Measurements from ENCODE around the gene ATP9A. TPM values are rescaled to one million over a fixed set of nuclear protein-coding genes. Genes with fewer than 3 reads are reported as not detected.
A peak's percentile ranks its signal among the peaks of the same experiment; 100 is the strongest.

Gene ATP9A
- total and polyA plus RNA-seq, 2 donors (not counting 3 experiments of a cell fraction or from before 2014, with no cell fraction given), result 20.9 to 41.5 TPM

DNA sequence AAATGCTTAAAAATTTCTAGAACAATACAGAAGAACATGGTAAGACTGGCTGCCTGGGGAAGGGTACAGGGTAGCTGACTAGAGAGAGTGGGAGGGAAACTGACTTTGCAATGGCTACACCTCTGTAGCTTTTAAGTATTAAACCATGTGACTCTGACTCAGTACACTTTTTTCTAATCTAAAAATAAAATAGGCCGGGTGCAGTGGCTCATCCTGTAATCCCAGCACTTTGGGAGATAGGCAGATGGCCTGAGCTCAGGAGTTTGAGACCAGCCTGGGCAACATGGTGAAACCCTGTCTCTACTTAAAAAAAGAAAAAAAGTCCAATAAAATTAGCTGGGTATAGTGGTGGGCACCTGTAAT lies 18.5 kb downstream of the ATP9A start:
- dilution Hi-C loops (cut with MboI; ENCODE audit: extremely low pct_ligation_motif_present, low sequenced_read_pairs) (no loop called here), intact Hi-C loops (cut with micrococcal nuclease) (loop anchor here (5.0 kb wide), 1 partner anchor 183 kb away; no protein-coding TSS in a partner anchor)
- DNase-seq (ENCODE audit: low read depth, low spot score) (peak; percentile 21), FAIRE-seq (no peak)
- no peaks in the 10 kb centered on the region for H4K20me1 ChIP-seq (replicated peaks; ENCODE audit: control insufficient read depth, extremely low read depth, insufficient read depth, low read length)
- no peaks in the 10 kb centered on the region for H3K9me1 ChIP-seq (replicated peaks; ENCODE audit: control insufficient read depth, extremely low read depth, insufficient read depth, low read length)
- H3K4me2 ChIP-seq (ENCODE audit: insufficient read depth, low read length), result no peak overlapping the region
- H3K79me2 ChIP-seq (ENCODE audit: control insufficient read depth, insufficient read depth, low read length), result peaks cover 14% of the 10 kb centered on the region
- no peaks in the 10 kb centered on the region for H3K36me3 ChIP-seq (ENCODE audit: control insufficient read depth in 2 of 2, extremely low read depth in 1 of 2, insufficient read depth in 2 of 2, low read length in 2 of 2)
- no peak overlapping the region for H3K4me3 ChIP-seq (replicated peaks in 1 of 3; ENCODE audit: insufficient read depth in 1 of 3, low read depth in 1 of 3, low read length in 3 of 3)
- TF ChIP-seq FOS (IDR thresholded peaks at IDR 0.05; ENCODE audit: borderline replicate concordance, insufficient read depth, low read length) (no peak), EZH2 (IDR thresholded peaks at IDR 0.05; ENCODE audit: borderline replicate concordance, low read depth, low read length, severe bottlenecking) (no peak), POLR2A (IDR thresholded peaks at IDR 0.05; ENCODE audit: low read depth, low read length) (no peak), MYC (IDR thresholded peaks at IDR 0.05; ENCODE audit: low read depth, low read length) (no peak)
- TF ChIP-seq, protein P1, sequence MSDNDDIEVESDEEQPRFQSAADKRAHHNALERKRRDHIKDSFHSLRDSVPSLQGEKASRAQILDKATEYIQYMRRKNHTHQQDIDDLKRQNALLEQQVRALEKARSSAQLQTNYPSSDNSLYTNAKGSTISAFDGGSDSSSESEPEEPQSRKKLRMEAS (IDR thresholded peaks at IDR 0.05; ENCODE audit: insufficient read depth, insufficient read length), result no peak
- H3K27me3 ChIP-seq (ENCODE audit: control insufficient read depth in 2 of 2, insufficient read depth in 2 of 2, low read length in 2 of 2), result no peaks in the 10 kb centered on the region
- POLR2A ChIA-PET, result no interaction called here
- H3K9me3 ChIP-seq (replicated peaks; ENCODE audit: control insufficient read depth, insufficient read depth, low read length), result no peaks in the 10 kb centered on the region
- H3K27ac ChIP-seq (ENCODE audit: insufficient read depth, low read depth, low read length), result peak overlapping the region; percentile 35
- CTCF ChIA-PET, result interaction anchor here (0.7 to 2.6 kb wide), 8 partner anchors 8 to 311 kb away, joined by 3 to 19 read pairs (median 4); no protein-coding TSS in a partner anchor
- H2AFZ ChIP-seq (ENCODE audit: low read depth, low read length), result no peak overlapping the region
- peaks cover 40% of the 10 kb centered on the region for H3K4me1 ChIP-seq (ENCODE audit: control insufficient read depth, extremely low read depth, insufficient read depth, low read length)
- BruUV-seq (replicated peaks), result no TSS peak
- no peak overlapping the region for H3K9ac ChIP-seq (replicated peaks; ENCODE audit: extremely low read depth, insufficient read depth, low read length)

DNA sequence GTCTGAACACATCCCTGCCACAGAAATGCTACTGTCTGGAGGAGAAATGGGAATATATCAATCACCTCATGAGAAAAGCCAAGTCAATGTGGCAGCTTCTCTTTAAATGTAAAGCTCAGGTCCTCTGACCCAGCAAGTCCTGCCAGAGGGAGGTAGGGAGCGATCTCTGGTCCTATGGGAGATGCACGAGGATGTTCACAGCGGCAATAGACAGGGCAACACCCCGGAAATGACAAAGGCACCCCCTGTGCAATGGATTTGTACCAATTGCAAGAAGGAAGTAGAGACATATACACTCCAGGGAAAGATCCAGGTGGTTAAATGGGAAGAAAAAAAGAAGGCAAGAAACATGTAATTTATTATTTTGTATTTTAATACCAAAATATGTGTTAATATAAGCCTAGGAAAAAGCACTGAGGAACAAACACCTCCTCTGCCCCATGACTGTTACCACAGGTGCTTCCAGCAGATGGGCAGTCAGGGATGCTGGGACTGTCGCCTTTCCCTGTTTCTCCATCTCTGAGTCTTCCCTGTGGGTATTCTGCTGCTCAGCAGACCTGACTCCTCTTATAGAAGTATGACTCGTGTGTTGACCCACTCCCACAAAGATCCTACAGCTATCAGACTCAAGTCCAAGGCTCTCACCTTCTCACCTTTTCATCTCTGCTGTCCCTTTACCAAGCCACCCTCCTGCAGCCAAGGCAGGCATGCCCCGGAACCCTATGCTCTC lies 20.8 kb downstream of the ATP9A start:
- no peak for TF ChIP-seq POLR2AphosphoS5 (IDR thresholded peaks at IDR 0.05; ENCODE audit: insufficient read depth, low read depth, low read length)
- no peak for TF ChIP-seq JUN (IDR thresholded peaks at IDR 0.05; ENCODE audit: borderline replicate concordance, insufficient read depth, insufficient read length, low read depth)
- no peak for TF ChIP-seq POLR2A (IDR thresholded peaks at IDR 0.05; ENCODE audit: low read depth, low read length)
- TF ChIP-seq, protein P1 (IDR thresholded peaks at IDR 0.05; ENCODE audit: insufficient read depth, insufficient read length), result no peak
- TF ChIP-seq GATA2 (IDR thresholded peaks at IDR 0.05; ENCODE audit: insufficient read depth, insufficient read length, low read depth, low read length), result no peak
- no peak for TF ChIP-seq FOS (IDR thresholded peaks at IDR 0.05; ENCODE audit: borderline replicate concordance, insufficient read depth, low read length)
- Histone ChIP-seq H4K20me1 (replicated peaks; ENCODE audit: control insufficient read depth, extremely low read depth, insufficient read depth, low read length) (no peaks in the 10 kb centered on the region), H3K36me3 (ENCODE audit: control insufficient read depth in 2 of 2, extremely low read depth in 1 of 2, insufficient read depth in 2 of 2, low read length in 2 of 2) (no peaks in the 10 kb centered on the region), H3K27me3 (ENCODE audit: control insufficient read depth in 2 of 2, insufficient read depth in 2 of 2, low read length in 2 of 2) (no peaks in the 10 kb centered on the region), H3K4me1 (ENCODE audit: control insufficient read depth, extremely low read depth, insufficient read depth, low read length) (peaks cover 42% of the 10 kb centered on the region), H3K79me2 (ENCODE audit: control insufficient read depth, insufficient read depth, low read length) (peaks cover 9% of the 10 kb centered on the region), H2AFZ (ENCODE audit: low read depth, low read length) (no peak overlapping the region), H3K9ac (replicated peaks; ENCODE audit: extremely low read depth, insufficient read depth, low read length) (no peak overlapping the region), H3K9me1 (replicated peaks; ENCODE audit: control insufficient read depth, extremely low read depth, insufficient read depth, low read length) (no peaks in the 10 kb centered on the region), H3K4me3 (replicated peaks in 1 of 3; ENCODE audit: insufficient read depth in 1 of 3, low read depth in 1 of 3, low read length in 3 of 3) (no peak overlapping the region), H3K27ac (ENCODE audit: insufficient read depth, low read depth, low read length) (no peak overlapping the region), H3K9me3 (replicated peaks; ENCODE audit: control insufficient read depth, insufficient read depth, low read length) (no peaks in the 10 kb centered on the region), H3K4me2 (ENCODE audit: insufficient read depth, low read length) (no peak overlapping the region)
- ChIA-PET POLR2A (interaction anchor here (0.6 kb wide), 1 partner anchor 168 kb away, joined by 4 read pairs; no protein-coding TSS in a partner anchor), CTCF (interaction anchor here (1.0 kb wide), 1 partner anchor 218 kb away, joined by 4 read pairs; no protein-coding TSS in a partner anchor)
- FAIRE-seq, result no peak
- intact Hi-C loops (cut with micrococcal nuclease) (no loop called here), dilution Hi-C loops (cut with MboI; ENCODE audit: extremely low pct_ligation_motif_present, low sequenced_read_pairs) (no loop called here)
- DNase-seq (ENCODE audit: low read depth, low spot score), result no peak
- no TSS peak for BruUV-seq (replicated peaks)
